Tibial artery (tissue), 4 donors: Measurements from ENCODE around the gene CFAP410.

Experiments
- DNase-seq, 2 donors: peaks; one replicate each; pipeline ENCODE4 v3.0.0-alpha.2; 2019
- H3K27ac ChIP-seq, 2 donors: fragments of 200-600 bp; sonication (generic) in 1 of 2; 1 replicate in 1 of 2; 2 replicates in 1 of 2; pipeline ENCODE4 v1.5.1; 2018 to 2019; ENCODE audit warnings: mild to moderate bottlenecking in 1 of 2
- H3K27me3 ChIP-seq, 2 donors: fragments of 200-600 bp; sonication (generic) in 1 of 2; one replicate each; pipeline versions ENCODE4 v1.5.1 to v1.6.0; 2016 to 2019
- H3K36me3 ChIP-seq, 3 donors: fragments of 200-600 bp; sonication (generic) in 2 of 3; one replicate each; pipeline ENCODE4 v1.5.1; 2016 to 2019; ENCODE audit warnings: mild to moderate bottlenecking in 2 of 3
- H3K4me1 ChIP-seq, 4 donors: fragments of 200-600 bp; sonication (generic) in 2 of 4; 1 replicate in 3 of 4; 2 replicates in 1 of 4; pipeline ENCODE4 v1.5.1; 2016 to 2019
- H3K4me3 ChIP-seq, 2 donors: fragments of 200-600 bp; sonication (generic) in 1 of 2; 1 replicate in 1 of 2; 2 replicates in 1 of 2; pipeline ENCODE4 v1.5.1; 2018 to 2019; ENCODE audit warnings: mild to moderate bottlenecking in 2 of 2
- H3K9me3 ChIP-seq, 3 donors: fragments of 200-600 bp; sonication (generic) in 1 of 3; one replicate each; pipeline ENCODE4 v1.5.1; 2016 to 2019
- intact Hi-C: fragments of 100-400 bp; cut with DNase I; formaldehyde crosslinking; loops from one replicate; pipeline ENCODE4 v1.15.0; 2023; ENCODE audit warnings: low total_unique reads
- TF ChIP-seq, protein P1 (sequence below), 2 experiments: fragments of 200-600 bp in 1 of 2; fragments of 450-650 bp in 1 of 2; IDR thresholded peaks; one replicate each; pipeline ENCODE4 v1.5.1; 2017 to 2019; ENCODE audit warnings: antibody characterized with exemption in 2 of 2, mild to moderate bottlenecking in 1 of 2, moderate library complexity in 1 of 2

CFAP410 gene

DNA sequence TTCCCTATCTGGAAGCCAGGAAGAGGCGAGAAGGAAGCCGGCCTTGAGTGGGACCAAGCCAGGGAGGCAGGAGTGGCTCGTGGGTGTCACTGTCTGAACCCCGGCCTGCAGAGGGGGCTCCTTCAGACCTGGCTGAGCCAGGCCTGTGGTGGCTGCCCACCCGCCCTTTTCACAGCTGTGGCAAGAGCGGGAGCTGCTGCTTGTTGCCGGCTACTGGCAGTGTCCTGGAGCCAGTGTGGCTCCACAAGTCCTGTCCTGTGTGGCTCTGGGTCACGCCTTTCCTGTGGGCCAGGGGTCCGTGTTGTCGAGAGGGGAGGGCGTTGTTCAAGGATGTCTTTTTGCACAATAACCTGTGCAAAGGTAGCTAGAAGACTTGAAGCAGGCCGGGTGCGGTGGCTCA, 38.0 kb downstream of the CFAP410 start:
- no peaks in the 10 kb centered on the region for H3K36me3 ChIP-seq
- H3K4me3 ChIP-seq = peak overlapping the region; percentile 83 to 98
- DNase-seq = no peak
- intact Hi-C loops = loop anchor here (10.0 kb wide), 1 partner anchor 494 kb away; no protein-coding TSS in a partner anchor
- no peaks in the 10 kb centered on the region for H3K9me3 ChIP-seq
- TF ChIP-seq, protein P1, sequence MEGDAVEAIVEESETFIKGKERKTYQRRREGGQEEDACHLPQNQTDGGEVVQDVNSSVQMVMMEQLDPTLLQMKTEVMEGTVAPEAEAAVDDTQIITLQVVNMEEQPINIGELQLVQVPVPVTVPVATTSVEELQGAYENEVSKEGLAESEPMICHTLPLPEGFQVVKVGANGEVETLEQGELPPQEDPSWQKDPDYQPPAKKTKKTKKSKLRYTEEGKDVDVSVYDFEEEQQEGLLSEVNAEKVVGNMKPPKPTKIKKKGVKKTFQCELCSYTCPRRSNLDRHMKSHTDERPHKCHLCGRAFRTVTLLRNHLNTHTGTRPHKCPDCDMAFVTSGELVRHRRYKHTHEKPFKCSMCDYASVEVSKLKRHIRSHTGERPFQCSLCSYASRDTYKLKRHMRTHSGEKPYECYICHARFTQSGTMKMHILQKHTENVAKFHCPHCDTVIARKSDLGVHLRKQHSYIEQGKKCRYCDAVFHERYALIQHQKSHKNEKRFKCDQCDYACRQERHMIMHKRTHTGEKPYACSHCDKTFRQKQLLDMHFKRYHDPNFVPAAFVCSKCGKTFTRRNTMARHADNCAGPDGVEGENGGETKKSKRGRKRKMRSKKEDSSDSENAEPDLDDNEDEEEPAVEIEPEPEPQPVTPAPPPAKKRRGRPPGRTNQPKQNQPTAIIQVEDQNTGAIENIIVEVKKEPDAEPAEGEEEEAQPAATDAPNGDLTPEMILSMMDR (IDR thresholded peaks at IDR 0.05) = no peak
- H3K27ac ChIP-seq = peak overlapping the region; percentile 85 to 92
- H3K4me1 ChIP-seq = peaks cover 0 to 71% (median 40%) of the 10 kb centered on the region in 4 donors
- H3K27me3 ChIP-seq = peaks cover 0 to 12% of the 10 kb centered on the region in 2 donors

DNA sequence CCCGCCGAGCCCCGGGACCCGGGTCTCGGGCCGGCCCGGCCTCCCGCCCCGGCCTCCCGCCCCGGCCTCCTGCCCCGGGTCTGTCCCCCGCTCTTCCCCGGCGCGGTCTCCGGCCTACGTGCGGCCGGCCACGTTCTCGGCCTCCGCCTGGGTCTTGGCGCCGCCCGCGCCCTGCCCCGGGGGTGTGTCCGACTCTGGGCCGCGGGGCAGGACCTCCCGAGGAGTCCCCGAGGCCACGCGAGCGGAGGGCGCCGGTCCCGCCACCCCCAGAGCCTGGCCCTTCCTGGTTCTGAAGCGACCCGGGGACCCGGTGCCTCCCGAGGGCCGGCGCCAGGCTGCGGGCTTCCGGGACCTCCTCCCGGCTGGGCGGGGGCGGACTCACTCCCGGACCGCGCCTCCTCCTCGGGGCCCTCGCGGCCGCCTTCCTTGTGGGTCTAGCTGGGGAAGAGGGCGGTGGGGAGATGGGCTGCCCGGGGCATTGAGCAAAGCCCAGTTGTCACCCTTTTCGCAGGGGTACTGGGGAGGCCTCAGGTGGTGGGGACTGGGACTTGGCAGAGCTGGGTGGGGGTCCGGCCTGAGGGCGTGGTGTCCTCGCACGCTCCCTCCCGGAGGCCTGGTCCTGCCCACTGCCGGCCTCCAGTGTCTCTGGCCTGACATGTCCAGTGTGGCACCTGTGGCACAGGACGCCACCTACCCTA, 38.8 kb downstream of the CFAP410 start:
- peak overlapping the region; percentile 85 to 92 for H3K27ac ChIP-seq
- DNase-seq = peak; percentile 73 to 88
- no peaks in the 10 kb centered on the region for H3K9me3 ChIP-seq
- H3K4me1 ChIP-seq = peaks cover 0 to 65% (median 40%) of the 10 kb centered on the region in 4 donors
- TF ChIP-seq, protein P1 (IDR thresholded peaks at IDR 0.05) = no peak
- intact Hi-C loops = loop anchor here (10.0 kb wide), 1 partner anchor 494 kb away; no protein-coding TSS in a partner anchor
- peaks cover 0 to 19% of the 10 kb centered on the region in 2 donors for H3K27me3 ChIP-seq
- H3K4me3 ChIP-seq = peak overlapping the region; percentile 83 to 98
- no peaks in the 10 kb centered on the region for H3K36me3 ChIP-seq

DNA sequence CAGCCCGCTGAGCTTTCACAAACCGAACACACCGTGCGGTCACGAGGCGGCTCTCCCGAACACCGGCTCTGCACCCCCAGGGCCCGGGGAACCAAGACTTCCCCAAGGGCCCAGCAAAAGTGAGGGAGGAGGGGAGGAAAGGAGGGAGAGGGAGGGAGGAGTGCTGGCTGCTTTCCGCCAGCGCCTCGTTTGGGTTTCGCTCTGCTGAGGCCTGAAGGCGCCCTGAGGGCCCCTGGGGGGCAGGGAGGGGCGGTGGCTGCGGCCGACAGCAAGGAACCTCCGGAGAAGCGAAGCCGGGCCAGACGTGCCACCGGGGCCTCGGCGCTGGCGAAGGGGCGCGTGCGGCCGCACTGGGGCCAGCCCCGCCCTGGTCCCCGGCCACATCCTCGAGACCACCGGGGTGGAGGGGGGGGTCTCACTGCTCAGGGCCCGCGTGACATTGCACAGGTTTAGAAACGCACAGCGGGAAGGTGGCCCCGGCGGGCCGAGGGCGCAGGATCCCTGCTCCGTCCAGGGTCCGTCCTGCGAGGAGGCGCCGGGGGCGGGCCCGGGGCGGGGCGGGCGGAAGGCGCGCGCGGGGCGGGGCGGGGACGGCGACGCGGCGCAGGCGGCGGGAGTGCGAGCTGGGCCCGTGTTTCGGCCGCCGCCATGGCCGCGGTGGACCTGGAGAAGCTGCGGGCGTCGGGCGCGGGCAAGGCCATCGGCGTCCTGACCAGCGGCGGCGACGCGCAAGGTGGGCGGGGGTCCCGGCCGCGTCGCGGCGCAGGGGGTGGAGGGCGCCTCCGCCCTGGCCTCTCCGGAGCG, 39.5 kb downstream of the CFAP410 start, which contains the start of gene PFKL:
TSS of gene PFKL (plus strand) at position 596 of the 804 bp plus-strand sequence. CDS start at position 649, 53 bp downstream.
- Histone ChIP-seq H3K27ac (peak within 1 kb of the TSS; percentile 85 to 92), H3K9me3 (no peaks in the 10 kb centered on the region), H3K27me3 (peaks cover 0 to 27% of the 10 kb centered on the region in 2 donors), H3K36me3 (no peaks in the 10 kb centered on the region), H3K4me1 (peaks cover 0 to 64% (median 42%) of the 10 kb centered on the region in 4 donors), H3K4me3 (peak within 1 kb of the TSS; percentile 83 to 98)
- intact Hi-C loops = loop anchor here (10.0 kb wide), 1 partner anchor 495 kb away; no protein-coding TSS in a partner anchor
- TF ChIP-seq, protein P1 (IDR thresholded peaks at IDR 0.05) = peak in 1 of 2 experiments; percentile 17
- peak; percentile 42 to 83 for DNase-seq

DNA sequence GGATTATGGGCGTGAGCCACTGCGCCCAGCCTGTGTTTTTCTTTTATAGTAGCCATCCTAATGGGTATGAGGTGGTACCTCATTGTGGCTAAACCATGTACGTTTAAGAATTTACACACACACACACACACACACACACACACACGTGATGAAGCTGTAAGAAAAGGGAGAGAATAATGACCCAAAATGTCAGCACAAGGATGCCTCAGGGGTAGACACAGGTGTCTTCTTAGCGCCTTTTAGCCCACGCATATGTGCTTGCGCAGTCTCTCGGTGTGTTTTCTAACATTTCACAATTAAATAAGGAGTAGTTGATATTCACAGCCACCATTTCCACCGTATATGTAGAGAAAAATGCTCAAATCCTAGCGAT, 40.1 kb downstream of the CFAP410 start:
- Histone ChIP-seq H3K4me3 (peak overlapping the region; percentile 83 to 98), H3K9me3 (no peaks in the 10 kb centered on the region), H3K4me1 (peaks cover 0 to 64% (median 44%) of the 10 kb centered on the region in 4 donors), H3K36me3 (no peaks in the 10 kb centered on the region), H3K27me3 (peaks cover 0 to 33% of the 10 kb centered on the region in 2 donors), H3K27ac (peak overlapping the region; percentile 85 to 92)
- TF ChIP-seq, protein P1 (IDR thresholded peaks at IDR 0.05) = no peak
- intact Hi-C loops = no loop called here
- DNase-seq = no peak

DNA sequence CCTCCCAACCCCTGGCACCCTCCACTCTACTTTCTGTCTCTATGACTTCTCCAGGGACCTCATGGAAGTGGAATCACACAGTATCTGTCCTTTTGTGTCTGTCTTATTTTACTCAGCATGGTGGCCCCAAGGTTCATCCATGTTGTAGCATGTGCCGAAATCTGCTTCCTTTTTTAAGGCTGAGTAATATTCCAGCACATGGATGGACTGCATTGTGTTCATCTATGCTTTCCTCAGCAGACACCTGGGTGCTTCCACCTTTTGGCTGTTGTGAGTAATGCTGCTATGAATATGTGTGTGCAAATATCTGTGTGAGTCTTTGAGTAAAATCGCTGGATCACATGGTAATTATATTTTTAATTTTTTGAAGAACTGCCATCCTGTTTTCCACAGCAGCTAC, 40.9 kb downstream of the CFAP410 start:
- peaks cover 0 to 40% of the 10 kb centered on the region in 2 donors for H3K27me3 ChIP-seq
- H3K36me3 ChIP-seq = no peaks in the 10 kb centered on the region
- peaks cover 0 to 57% (median 40%) of the 10 kb centered on the region in 4 donors for H3K4me1 ChIP-seq
- DNase-seq = no peak
- intact Hi-C loops = no loop called here
- H3K27ac ChIP-seq = no peak overlapping the region
- TF ChIP-seq, protein P1 (IDR thresholded peaks at IDR 0.05) = no peak
- H3K9me3 ChIP-seq = no peaks in the 10 kb centered on the region
- H3K4me3 ChIP-seq = no peak overlapping the region
